Skeletal muscle tissue (tissue), 4 donors: ENCODE results near the gene PAQR8. TPM values are rescaled to one million over a fixed set of nuclear protein-coding genes. Genes with fewer than 3 reads are reported as not detected.

Source experiments
- H3K27ac ChIP-seq: one replicate; pipeline ENCODE4 v1.7.0; 2013; ENCODE audit warnings: mild to moderate bottlenecking, low read depth, low read length, inconsistent platforms
- H3K27me3 ChIP-seq, 3 donors: one replicate each; pipeline ENCODE4 v1.7.0; 2013; ENCODE audit warnings: low read length in 3 of 3; ENCODE audit not compliant: control insufficient read depth in 3 of 3, insufficient read depth in 3 of 3
- H3K36me3 ChIP-seq, 3 donors: one replicate each; pipeline ENCODE4 v1.7.0; 2013; ENCODE audit warnings: low read length in 3 of 3; ENCODE audit not compliant: control insufficient read depth in 3 of 3, insufficient read depth in 3 of 3
- H3K4me1 ChIP-seq, 3 donors: one replicate each; pipeline ENCODE4 v1.7.0; 2013; ENCODE audit warnings: low read length in 3 of 3, mild to moderate bottlenecking in 3 of 3; ENCODE audit not compliant: control insufficient read depth in 3 of 3, insufficient read depth in 3 of 3
- H3K4me3 ChIP-seq, 3 donors: one replicate each; pipeline ENCODE4 v1.7.0; 2013; ENCODE audit warnings: low read length in 3 of 3
- H3K9ac ChIP-seq, 3 donors: one replicate each; pipeline ENCODE4 v1.7.0; 2013; ENCODE audit warnings: low read length in 3 of 3, mild to moderate bottlenecking in 3 of 3, moderate library complexity in 2 of 3, low read depth in 1 of 3
- H3K9me3 ChIP-seq, 3 donors: one replicate each; pipeline ENCODE4 v1.7.0; 2013; ENCODE audit warnings: low read length in 3 of 3; ENCODE audit not compliant: control insufficient read depth in 3 of 3
- total RNA-seq: library from RNA; depleted of rRNA; stranded (reverse); fragments of >200 nt; gene quantifications from one replicate; pipeline ENCODE4 v1.2.3, GENCODE V29; 2014
- donor health status: Osteomylitis.

Gene PAQR8
- total RNA-seq, 1 donor from 2014 or later: 6.3 TPM

DNA sequence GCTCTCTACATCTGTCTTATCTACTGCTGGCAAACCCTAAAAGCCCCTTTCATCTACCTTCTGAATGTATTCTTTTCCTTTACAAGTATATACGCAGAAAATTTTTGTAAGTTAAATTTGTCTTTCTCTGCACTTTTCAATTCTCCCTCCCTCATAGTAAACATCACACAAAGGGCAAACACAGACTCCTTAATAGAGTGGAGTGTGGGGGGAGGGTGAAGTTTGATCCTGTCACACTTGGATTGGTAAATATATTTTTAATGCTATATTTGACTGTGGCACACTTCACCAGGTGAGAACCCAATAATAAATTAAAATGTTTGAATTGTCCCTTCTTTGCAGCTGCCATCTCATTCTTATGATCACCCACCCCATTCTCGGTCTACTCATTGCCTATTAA is 33.2 kb upstream of the PAQR8 start:
- no peaks in the 10 kb centered on the region for H3K36me3 ChIP-seq
- H3K4me1 ChIP-seq: no peaks in the 10 kb centered on the region
- H3K27me3 ChIP-seq: no peaks in the 10 kb centered on the region
- H3K9ac ChIP-seq: no peak overlapping the region
- no peaks in the 10 kb centered on the region for H3K9me3 ChIP-seq
- H3K27ac ChIP-seq: no peak overlapping the region
- H3K4me3 ChIP-seq: no peak overlapping the region

DNA sequence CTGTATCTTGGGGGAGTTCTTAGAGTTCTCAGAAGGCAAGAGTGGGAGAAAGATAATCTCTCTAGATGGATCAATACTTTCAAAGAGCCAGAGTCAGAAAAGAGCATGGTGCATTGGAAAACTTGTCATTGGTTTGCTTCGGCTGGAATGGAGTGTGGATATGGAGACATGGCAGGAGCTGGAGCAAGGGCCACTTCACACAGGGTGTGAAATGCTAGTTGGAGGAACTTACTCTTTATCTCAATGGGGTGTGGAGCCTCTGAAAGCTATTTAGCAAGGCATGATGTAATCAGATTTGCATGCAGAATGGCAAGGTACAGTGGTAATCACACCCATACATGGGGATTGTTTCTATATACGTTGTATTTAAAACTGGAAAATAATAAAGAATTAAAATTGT is 31.5 kb upstream of the PAQR8 start:
- H3K36me3 ChIP-seq: no peaks in the 10 kb centered on the region
- no peaks in the 10 kb centered on the region for H3K4me1 ChIP-seq
- H3K27me3 ChIP-seq: no peaks in the 10 kb centered on the region
- no peak overlapping the region for H3K9ac ChIP-seq
- H3K4me3 ChIP-seq: no peak overlapping the region
- no peaks in the 10 kb centered on the region for H3K9me3 ChIP-seq
- H3K27ac ChIP-seq: no peak overlapping the region

DNA sequence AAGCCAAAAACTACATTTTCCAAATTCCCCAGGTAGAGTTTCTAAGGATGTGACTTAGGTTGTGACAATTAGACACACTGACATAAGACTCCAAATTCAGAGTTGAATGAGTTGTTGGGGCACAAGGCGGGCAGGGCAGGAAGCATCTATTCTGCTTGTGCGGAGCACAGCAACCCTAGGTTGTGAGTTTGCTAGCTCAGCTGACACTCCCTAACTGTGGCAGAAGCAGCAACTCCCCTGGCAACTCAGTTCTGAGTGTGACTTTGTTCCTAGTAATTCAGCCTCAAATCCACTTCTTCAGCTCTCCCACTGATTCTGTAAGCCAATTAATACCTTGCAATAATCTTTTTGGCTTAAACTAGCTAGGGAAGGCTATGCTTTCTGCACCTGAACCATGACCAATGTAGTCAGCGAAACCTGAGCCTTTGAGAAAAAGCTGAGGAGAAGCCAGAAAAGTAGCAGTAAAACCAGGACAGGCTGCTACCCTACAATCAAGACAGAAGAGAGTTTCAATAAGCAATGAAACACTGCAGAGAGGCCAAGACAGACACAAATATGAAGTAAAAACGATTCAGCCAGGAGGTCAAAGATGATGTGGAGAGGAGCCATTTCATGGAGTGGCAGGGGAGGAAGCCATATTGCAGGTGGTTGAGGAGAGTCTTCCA is 30.0 kb upstream of the PAQR8 start:
- no peaks in the 10 kb centered on the region for H3K4me1 ChIP-seq
- no peaks in the 10 kb centered on the region for H3K9me3 ChIP-seq
- H3K27me3 ChIP-seq: no peaks in the 10 kb centered on the region
- H3K27ac ChIP-seq: no peak overlapping the region
- no peaks in the 10 kb centered on the region for H3K36me3 ChIP-seq
- H3K9ac ChIP-seq: no peak overlapping the region
- H3K4me3 ChIP-seq: no peak overlapping the region

DNA sequence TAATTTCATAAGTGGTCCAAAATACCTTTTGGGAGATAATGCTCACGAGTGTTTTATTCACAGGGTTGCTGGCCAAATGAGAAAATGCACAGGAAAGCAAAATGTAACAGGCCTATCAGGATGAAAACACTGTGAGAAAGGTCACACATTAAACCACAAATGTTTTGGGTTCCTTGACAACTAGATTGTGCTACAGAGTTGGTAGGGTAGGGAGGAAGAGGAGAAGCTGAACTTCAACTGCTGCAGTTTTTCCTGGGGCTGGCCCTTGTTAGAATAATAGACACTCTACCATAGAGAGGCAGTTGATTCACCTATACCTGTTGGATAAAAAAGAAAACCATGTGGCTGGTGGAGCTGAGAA is 28.1 kb upstream of the PAQR8 start:
- H3K27me3 ChIP-seq: no peaks in the 10 kb centered on the region
- no peaks in the 10 kb centered on the region for H3K9me3 ChIP-seq
- no peak overlapping the region for H3K4me3 ChIP-seq
- no peak overlapping the region for H3K9ac ChIP-seq
- H3K27ac ChIP-seq: no peak overlapping the region
- H3K36me3 ChIP-seq: no peaks in the 10 kb centered on the region
- no peaks in the 10 kb centered on the region for H3K4me1 ChIP-seq

DNA sequence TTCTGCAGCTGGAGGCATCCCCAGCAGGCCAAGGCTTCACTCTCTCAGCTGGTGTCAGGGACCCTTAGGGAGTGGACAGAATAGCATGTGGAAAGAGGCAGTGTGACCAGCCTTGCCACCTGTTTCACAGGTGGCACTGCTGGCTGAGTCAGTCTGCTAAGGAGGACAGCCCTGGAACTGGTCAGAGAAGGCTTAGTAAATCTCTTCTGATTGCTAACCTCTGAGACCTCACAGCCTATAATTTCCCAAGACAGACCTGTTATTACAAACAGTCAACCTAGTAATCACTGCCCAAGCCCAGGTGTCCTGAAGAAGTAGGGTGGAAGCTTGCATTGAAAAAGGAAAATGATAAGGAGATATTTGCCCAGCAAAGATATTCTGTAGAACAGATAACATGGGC is 26.4 kb upstream of the PAQR8 start:
- H3K27ac ChIP-seq: no peak overlapping the region
- H3K36me3 ChIP-seq: no peaks in the 10 kb centered on the region
- no peak overlapping the region for H3K4me3 ChIP-seq
- H3K27me3 ChIP-seq: no peaks in the 10 kb centered on the region
- H3K4me1 ChIP-seq: no peaks in the 10 kb centered on the region
- no peaks in the 10 kb centered on the region for H3K9me3 ChIP-seq
- no peak overlapping the region for H3K9ac ChIP-seq

DNA sequence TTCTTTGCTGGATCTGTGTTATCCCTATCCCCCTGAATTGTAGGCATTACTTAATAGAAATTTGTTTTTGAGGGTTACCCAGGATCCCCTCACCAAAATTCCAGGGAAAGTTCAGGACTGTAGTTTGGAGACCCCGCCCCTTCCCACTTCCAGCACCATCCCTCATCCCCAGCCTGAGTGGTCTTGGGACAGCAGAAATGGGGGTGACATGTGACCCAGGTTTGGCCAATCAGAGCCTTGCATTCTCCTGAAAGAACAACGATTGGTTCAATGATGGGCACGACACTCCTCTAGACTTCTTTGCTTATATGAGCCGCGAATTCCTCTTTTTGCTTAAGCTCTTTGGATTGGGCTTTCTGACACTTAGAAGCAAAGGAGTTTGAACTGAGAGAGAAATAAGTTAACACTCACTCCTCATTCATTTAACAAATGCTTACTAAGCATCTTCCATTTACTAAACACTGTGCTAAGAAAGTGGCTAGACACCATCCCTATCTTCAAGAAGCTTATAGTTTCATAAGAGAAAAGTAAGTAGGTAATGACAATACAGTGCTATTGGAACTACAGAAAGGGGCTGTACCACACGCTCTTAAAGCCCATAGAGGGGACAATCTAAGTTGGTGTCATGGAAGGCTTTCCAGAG is 24.9 kb upstream of the PAQR8 start:
- Histone ChIP-seq H3K4me1 (no peaks in the 10 kb centered on the region), H3K9me3 (no peaks in the 10 kb centered on the region), H3K36me3 (no peaks in the 10 kb centered on the region), H3K4me3 (no peak overlapping the region), H3K9ac (no peak overlapping the region), H3K27ac (no peak overlapping the region), H3K27me3 (no peaks in the 10 kb centered on the region)

GRCh38 chr6:52337633-52338290 is 24.2 kb upstream of the PAQR8 start:
- Histone ChIP-seq H3K4me1 (no peaks in the 10 kb centered on the region), H3K27me3 (no peaks in the 10 kb centered on the region), H3K27ac (no peak overlapping the region), H3K9me3 (no peaks in the 10 kb centered on the region), H3K4me3 (no peak overlapping the region), H3K9ac (no peak overlapping the region), H3K36me3 (no peaks in the 10 kb centered on the region)

- Histone ChIP-seq H3K9ac (no peak overlapping the region), H3K4me3 (no peak overlapping the region), H3K9me3 (no peaks in the 10 kb centered on the region), H3K27ac (no peak overlapping the region), H3K36me3 (no peaks in the 10 kb centered on the region), H3K27me3 (no peaks in the 10 kb centered on the region), H3K4me1 (no peaks in the 10 kb centered on the region)
Observed at GRCh38 chr6:52340603-52340880, 21.4 kb upstream of the PAQR8 start.

- no peak overlapping the region for H3K4me3 ChIP-seq
- H3K27me3 ChIP-seq: no peaks in the 10 kb centered on the region
- no peak overlapping the region for H3K9ac ChIP-seq
- no peak overlapping the region for H3K27ac ChIP-seq
- no peaks in the 10 kb centered on the region for H3K9me3 ChIP-seq
- no peaks in the 10 kb centered on the region for H3K4me1 ChIP-seq
- H3K36me3 ChIP-seq: no peaks in the 10 kb centered on the region
Observed at GRCh38 chr6:52341561-52342260, 20.2 kb upstream of the PAQR8 start.

GRCh38 chr6:52345311-52345710 is 16.6 kb upstream of the PAQR8 start:
- no peak overlapping the region for H3K4me3 ChIP-seq
- H3K27me3 ChIP-seq: no peaks in the 10 kb centered on the region
- no peaks in the 10 kb centered on the region for H3K9me3 ChIP-seq
- no peak overlapping the region for H3K27ac ChIP-seq
- H3K36me3 ChIP-seq: no peaks in the 10 kb centered on the region
- no peaks in the 10 kb centered on the region for H3K4me1 ChIP-seq
- no peak overlapping the region for H3K9ac ChIP-seq
